Activated naive CD8-positive, alpha-beta T cell treated with anti-CD3 and anti-CD28 coated beads, Interleukin-2, amount 50 U/mL, for 24 hours (primary cell): ENCODE results near the gene RFC2.

Source experiments
- ATAC-seq: fragments of 150-1000 bp; cut with Tn5 transposase; one replicate; pipeline ENCODE4 v1.10.0; 2021
- DNase-seq: peaks from one replicate; pipeline ENCODE4 v3.0.0; 2021
- H3K27ac Mint-ChIP-seq: one replicate; pipeline ENCODE4 v1.8.0; 2021; ENCODE audit warnings: mild to moderate bottlenecking, mixed read lengths
- H3K27me3 Mint-ChIP-seq: one replicate; pipeline ENCODE4 v1.8.0; 2021; ENCODE audit warnings: mixed read lengths
- H3K36me3 Mint-ChIP-seq: one replicate; pipeline ENCODE4 v1.8.0; 2021; ENCODE audit warnings: low read depth, mixed read lengths
- H3K4me1 Mint-ChIP-seq: one replicate; pipeline ENCODE4 v1.8.0; 2021; ENCODE audit warnings: mixed read lengths
- H3K4me3 Mint-ChIP-seq: one replicate; pipeline ENCODE4 v1.8.0; 2021; ENCODE audit warnings: mild to moderate bottlenecking, moderate library complexity, mixed read lengths
- H3K9me3 Mint-ChIP-seq: one replicate; pipeline ENCODE4 v1.8.0; 2021; ENCODE audit warnings: mixed read lengths

RFC2 gene

DNA sequence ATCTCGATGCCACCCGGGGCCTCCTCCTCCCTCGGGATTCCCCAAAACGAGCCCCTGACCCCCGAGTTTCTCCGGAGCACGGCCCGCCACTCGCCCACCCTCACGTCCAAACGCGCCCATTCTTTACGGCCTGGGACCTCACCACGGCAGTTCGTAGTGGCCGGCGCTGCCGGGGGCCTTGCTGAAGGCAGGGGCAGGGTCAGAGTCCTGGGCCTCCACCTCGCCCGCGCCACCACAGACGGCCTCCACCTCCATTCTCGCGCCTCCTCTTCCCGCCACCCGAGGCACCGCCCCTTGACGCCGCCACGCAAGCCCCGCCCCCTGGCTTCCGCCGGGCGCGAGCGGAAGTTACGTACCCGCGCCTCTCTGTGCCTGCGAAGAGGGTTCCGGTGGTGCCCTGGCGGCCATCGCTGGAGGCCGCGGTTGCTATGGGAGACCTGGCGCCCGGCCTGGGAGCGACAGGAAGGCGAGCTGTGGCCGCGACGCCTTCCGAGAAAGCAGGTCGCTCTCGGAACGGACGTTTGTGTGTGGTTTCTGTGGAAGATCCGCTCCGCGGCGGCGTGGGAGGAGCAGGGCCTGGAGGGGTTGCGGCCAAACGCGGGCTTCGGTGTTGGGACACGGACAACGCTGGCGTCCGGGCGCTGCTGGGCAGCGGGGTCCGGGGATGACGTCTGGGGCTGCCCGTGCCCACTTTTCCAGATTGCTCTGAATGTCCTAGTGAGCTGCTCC lies at the start of gene RFC2:
Gene RFC2 (minus strand): TSS at position 271 of the 729 bp plus-strand sequence. CDS start 16 bp downstream, at position 255.
- peaks cover 24% of the 10 kb centered on the region for H3K36me3 Mint-ChIP-seq
- DNase-seq (peak; percentile 99), ATAC-seq (peak; percentile 98)
- H3K4me3 Mint-ChIP-seq, result peak within 1 kb of the TSS; percentile 96
- H3K4me1 Mint-ChIP-seq, result peaks cover 27% of the 10 kb centered on the region
- H3K9me3 Mint-ChIP-seq, result no peaks in the 10 kb centered on the region
- no peaks in the 10 kb centered on the region for H3K27me3 Mint-ChIP-seq
- peak within 1 kb of the TSS; percentile 97 for H3K27ac Mint-ChIP-seq

DNA sequence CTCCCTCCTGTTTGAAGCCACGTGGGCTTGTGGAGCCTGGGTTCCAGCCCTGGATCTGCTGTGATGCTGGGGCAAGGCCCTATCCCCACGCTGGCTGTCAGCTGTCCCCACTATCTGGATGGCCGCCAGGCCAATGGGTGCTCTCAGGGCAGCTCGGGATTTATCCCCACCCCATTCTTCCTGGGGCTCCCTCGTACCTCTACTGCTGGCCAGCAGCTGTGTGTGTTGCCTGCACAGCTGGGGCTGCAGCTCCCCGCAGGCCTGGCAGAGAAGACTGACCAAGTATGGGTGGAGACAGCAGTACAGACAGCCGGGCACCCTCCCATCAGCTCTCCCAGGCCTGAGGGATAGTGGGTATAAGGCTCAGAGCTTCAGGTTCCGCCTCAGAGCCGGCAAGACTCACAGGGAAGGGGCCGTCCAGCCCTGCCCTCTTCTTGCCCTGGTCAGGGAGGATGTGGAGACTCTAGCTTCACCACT lies 48.6 kb upstream of the RFC2 start:
- no peaks in the 10 kb centered on the region for H3K9me3 Mint-ChIP-seq
- no peak for ATAC-seq
- no peak for DNase-seq

DNA sequence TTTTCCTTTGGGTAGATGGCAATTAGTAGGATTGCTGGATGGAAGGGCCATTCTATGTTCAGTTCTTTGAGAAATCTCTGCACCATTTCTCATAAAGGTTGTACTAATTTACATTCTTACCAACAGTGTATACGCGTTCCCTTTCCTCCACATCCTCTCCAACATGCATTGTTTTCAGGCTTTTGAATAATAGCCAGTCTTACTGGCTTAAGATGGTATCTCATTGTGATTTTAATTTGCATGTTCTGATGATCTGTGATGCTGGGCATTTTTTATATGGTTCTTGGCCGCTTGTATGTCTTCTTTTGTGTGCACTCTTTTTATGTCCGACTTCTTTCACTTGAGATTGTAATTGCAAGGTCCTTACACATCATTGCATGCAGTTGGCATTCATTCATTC lies 46.7 kb upstream of the RFC2 start:
- no peak overlapping the region for H3K4me3 Mint-ChIP-seq

More for the DNA sequence above, 48.6 kb upstream of the RFC2 start:
- Mint-ChIP-seq H3K4me3 (no peak overlapping the region), H3K27me3 (peaks cover 7% of the 10 kb centered on the region), H3K4me1 (peaks cover 16% of the 10 kb centered on the region), H3K36me3 (no peaks in the 10 kb centered on the region), H3K27ac (no peak overlapping the region)

DNA sequence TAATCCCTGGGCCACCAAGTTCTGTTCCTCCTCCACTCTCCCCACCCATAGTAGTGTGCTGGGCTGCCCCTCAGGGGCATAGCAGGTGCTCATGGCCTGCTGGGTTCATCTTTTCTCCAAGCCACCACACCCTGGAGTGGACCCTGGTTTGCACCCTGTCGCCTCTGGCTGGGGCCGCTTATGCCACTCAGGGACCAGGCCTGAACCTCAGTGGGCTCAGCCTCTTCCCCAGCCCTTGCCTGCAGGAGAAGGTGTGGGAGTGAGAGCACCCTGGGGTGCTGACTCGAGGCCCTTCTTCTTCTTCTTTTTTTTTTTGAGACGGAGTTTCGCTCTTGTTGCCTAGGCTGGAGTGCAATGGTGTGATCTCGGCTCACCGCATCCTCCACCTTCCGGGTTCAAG lies 45.2 kb upstream of the RFC2 start:
- Mint-ChIP-seq H3K36me3 (no peaks in the 10 kb centered on the region), H3K4me1 (no peaks in the 10 kb centered on the region), H3K4me3 (no peak overlapping the region), H3K27ac (no peak overlapping the region), H3K27me3 (no peaks in the 10 kb centered on the region), H3K9me3 (no peaks in the 10 kb centered on the region)
- DNase-seq (no peak), ATAC-seq (no peak)

More for the DNA sequence above, 46.7 kb upstream of the RFC2 start:
- no peak for DNase-seq
- no peak for ATAC-seq
- H3K36me3 Mint-ChIP-seq, result no peaks in the 10 kb centered on the region
- H3K9me3 Mint-ChIP-seq, result no peaks in the 10 kb centered on the region
- H3K4me1 Mint-ChIP-seq, result peaks cover 1% of the 10 kb centered on the region
- no peak overlapping the region for H3K27ac Mint-ChIP-seq
- peaks cover 3% of the 10 kb centered on the region for H3K27me3 Mint-ChIP-seq

DNA sequence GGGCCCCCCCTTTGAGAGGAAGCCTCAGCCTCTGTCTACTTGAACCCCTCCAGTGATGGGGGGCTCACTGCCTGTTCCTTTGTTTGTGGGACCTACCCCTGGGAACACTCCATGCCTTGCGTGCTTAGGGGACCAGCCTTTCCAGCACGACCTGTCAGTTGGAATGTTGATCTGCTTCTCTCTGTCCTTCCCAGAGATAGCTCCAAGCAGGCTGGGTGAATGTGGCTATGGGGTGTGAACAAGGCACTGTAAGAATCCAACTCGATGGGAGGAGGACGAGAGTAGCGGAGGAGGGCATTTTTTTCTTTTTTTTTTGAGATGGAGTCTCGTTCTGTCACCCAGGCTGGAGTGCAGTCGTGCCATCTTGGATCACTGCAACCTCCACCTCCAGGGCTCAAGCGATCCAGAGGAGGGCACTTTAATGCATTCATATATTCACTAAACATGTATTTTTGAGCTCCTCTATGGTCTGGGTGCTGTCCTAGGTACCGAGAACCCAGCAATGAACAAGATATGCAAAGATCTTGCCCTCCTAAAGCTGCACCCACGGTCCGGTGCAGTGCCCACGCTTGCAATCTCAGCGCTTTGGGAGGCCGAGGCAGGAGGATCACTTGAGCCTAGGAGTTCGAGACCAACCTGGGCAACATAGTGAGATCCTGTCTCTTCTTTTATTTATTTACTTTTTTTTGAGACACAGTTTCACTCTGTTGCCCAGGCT lies 43.5 kb upstream of the RFC2 start:
- no peak for DNase-seq
- Mint-ChIP-seq H3K9me3 (no peaks in the 10 kb centered on the region), H3K36me3 (no peaks in the 10 kb centered on the region), H3K27ac (no peak overlapping the region), H3K27me3 (peaks cover 2% of the 10 kb centered on the region), H3K4me1 (peaks cover 4% of the 10 kb centered on the region), H3K4me3 (no peak overlapping the region)
- ATAC-seq, result no peak

DNA sequence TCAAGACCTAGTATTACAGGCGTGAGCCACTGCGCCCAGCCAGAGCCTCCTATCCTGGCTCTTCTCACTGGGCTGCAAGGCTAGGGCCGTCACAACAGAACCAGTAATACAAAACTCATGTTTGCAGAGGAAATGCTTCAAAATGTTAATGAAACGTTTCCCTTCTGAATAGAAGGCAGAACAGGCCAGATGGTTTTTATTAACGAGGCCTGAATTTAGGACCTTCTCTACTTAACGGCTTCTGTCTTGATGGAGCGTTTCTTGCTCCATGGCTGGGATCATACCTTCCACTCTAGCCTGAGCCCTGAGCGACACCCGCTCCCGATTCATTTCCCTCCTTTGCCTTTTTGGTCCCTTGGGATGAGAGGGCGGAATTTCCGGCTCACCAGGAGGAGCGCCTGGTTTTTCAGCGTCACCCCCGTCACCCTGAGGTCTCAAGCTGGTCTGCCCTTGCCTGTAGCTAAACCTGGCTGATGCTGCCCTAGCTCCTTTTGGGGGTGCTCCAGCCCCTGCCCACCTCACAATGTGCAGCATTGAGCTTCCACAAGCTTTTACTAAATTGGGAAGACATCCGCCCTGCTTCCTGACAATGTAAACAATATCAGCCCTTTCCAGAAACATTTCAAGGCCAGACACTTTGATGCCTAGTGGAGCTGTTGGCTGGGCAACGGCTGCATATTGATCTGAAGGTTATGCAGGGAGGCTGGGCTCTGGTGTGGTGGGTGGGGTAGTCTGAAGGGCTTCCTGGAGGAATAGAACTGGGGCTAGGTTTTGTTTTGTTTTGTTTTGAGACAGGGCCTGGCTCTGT lies 40.2 kb upstream of the RFC2 start:
- Mint-ChIP-seq H3K4me3 (no peak overlapping the region), H3K9me3 (no peaks in the 10 kb centered on the region), H3K4me1 (peaks cover 10% of the 10 kb centered on the region), H3K27ac (no peak overlapping the region), H3K27me3 (peaks cover 14% of the 10 kb centered on the region), H3K36me3 (no peaks in the 10 kb centered on the region)
- DNase-seq, result no peak
- no peak for ATAC-seq

DNA sequence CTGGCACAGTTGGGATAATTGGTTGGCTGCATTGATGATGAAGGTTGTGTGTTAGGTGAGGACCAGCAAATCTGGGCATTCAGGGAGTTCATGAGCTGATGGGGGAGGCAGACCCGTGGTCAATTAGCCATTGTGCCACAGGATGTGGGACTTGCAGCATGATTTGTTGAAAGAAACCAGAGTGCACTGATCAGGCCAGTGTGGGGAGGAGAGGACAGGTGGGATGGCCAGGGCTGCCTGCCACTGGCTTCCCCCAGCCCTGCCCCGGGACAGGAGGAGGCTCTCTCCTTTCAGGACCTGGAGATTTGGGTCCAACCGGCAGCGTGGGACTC lies 39.3 kb upstream of the RFC2 start:
- Mint-ChIP-seq H3K36me3 (no peaks in the 10 kb centered on the region), H3K4me1 (peaks cover 15% of the 10 kb centered on the region), H3K9me3 (no peaks in the 10 kb centered on the region), H3K27me3 (peaks cover 19% of the 10 kb centered on the region), H3K4me3 (no peak overlapping the region), H3K27ac (no peak overlapping the region)
- ATAC-seq (no peak), DNase-seq (no peak)

DNA sequence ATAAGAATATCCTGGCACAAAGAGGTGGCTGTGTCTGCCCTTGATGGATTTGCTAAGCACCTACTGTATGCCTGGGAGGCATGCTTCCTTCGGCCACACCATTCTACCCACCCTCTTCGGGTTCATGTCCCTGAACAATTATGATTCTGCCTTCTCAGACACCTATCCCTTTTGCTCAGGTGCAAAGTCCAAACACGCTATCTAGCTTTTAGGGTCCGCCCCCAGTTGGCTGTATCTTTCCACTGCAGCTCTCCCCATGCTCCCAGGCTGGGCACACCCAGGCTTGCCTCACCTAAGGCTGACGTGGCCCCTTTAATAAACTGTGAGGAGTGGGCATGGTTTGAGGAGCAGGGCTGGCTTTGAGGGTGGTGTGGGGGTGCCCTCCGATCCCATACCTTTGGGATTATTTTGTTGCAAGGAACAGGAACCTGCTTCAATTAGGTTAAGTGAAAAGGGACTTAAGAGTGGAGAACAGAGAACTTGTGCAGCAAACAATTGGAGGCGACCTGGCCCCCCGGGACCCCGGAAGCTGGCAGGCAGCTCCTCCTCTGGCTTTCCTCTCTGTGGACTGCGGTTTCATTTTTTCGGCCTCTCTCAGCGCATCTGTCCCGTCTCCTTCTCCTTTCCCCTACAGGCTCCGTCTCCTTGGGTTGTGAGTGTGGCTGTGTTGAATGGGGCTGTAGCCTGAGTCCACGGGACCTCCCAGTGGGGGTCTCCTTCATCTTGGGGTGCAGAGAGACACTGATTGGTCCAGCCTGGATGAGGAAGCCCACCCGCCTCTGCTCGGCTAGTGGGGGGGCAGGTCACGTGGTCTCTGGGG lies 38.8 kb upstream of the RFC2 start:
- no peak for DNase-seq
- Mint-ChIP-seq H3K4me3 (no peak overlapping the region), H3K36me3 (no peaks in the 10 kb centered on the region), H3K27me3 (peaks cover 24% of the 10 kb centered on the region), H3K4me1 (peaks cover 21% of the 10 kb centered on the region), H3K27ac (no peak overlapping the region), H3K9me3 (no peaks in the 10 kb centered on the region)
- ATAC-seq, result no peak

DNA sequence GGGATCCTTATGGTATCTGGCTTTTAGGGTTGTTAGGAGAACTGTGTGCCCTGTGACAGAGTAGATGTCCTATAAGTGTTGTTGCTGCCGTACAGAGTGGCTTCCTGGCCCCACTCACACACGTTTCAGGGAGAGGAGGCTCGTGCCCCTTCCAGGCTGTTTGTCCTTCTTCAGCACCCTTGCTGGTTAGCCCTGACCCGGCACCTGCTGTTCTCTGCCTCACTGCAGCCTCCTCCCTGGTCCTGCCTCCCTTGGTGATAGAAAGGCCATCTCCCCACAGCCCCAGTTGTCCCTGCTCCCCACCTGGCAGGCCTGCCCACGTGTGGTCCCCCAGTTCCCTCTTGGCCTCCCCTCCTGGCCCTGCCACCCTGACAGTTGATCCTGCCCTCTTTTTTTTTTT lies 37.3 kb upstream of the RFC2 start:
- H3K27me3 Mint-ChIP-seq, result peaks cover 30% of the 10 kb centered on the region
- H3K9me3 Mint-ChIP-seq, result no peaks in the 10 kb centered on the region
- no peaks in the 10 kb centered on the region for H3K36me3 Mint-ChIP-seq
- no peak overlapping the region for H3K4me3 Mint-ChIP-seq
- no peak for ATAC-seq
- H3K4me1 Mint-ChIP-seq, result peaks cover 28% of the 10 kb centered on the region
- no peak for DNase-seq
- H3K27ac Mint-ChIP-seq, result no peak overlapping the region

DNA sequence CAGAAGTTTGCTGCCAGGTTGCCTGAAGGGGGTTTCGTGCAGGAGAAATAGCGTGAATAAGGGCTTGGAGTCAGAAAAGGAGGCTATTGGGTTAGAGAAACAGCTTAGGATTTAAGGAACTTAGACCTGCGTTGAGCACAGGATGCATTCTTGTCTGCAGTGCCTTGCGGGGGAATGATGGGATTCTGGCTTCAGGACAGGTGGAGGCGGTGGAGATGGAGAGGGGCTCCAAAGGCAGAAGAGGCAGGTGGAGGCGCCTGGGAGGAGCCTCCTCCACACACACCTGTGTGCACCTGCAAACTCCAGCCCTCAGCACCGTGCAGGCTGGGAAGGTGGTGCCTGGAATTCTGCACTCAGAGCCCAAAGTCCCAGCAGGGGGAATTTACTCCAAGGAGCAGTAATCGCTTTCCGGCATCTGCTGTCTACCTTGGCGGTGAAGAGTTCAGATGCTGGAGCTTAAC lies 36.8 kb upstream of the RFC2 start:
- no peak for ATAC-seq
- H3K27ac Mint-ChIP-seq, result no peak overlapping the region

DNA sequence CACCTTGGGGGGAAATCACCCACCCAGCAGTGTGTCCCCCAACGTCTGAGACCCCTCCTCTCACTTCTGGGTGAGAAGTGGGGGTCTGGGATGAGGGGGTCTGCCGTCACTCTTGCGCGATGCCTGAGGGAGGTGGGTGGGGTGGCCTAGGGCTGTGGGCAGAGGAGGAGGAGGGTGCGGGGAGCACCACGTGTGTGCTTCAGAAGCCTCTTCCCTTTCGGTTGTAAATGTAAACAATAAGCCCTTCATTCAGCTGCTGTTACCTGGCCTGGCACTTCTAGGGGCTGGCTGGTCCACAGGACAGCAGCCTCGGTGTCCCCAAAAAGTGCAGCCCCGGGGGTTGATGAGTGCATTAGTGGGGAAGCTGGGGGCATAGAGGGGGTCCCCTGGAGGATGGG lies 36.4 kb upstream of the RFC2 start:
- Mint-ChIP-seq H3K4me1 (peaks cover 28% of the 10 kb centered on the region), H3K4me3 (peak overlapping the region; percentile 34), H3K27me3 (peaks cover 30% of the 10 kb centered on the region), H3K9me3 (no peaks in the 10 kb centered on the region), H3K27ac (no peak overlapping the region), H3K36me3 (no peaks in the 10 kb centered on the region)
- ATAC-seq, result no peak
- DNase-seq, result no peak

More for the DNA sequence above, 36.8 kb upstream of the RFC2 start:
- H3K4me3 Mint-ChIP-seq, result no peak overlapping the region
- peaks cover 30% of the 10 kb centered on the region for H3K27me3 Mint-ChIP-seq
- DNase-seq, result no peak
- no peaks in the 10 kb centered on the region for H3K36me3 Mint-ChIP-seq
- H3K9me3 Mint-ChIP-seq, result no peaks in the 10 kb centered on the region
- peaks cover 28% of the 10 kb centered on the region for H3K4me1 Mint-ChIP-seq

DNA sequence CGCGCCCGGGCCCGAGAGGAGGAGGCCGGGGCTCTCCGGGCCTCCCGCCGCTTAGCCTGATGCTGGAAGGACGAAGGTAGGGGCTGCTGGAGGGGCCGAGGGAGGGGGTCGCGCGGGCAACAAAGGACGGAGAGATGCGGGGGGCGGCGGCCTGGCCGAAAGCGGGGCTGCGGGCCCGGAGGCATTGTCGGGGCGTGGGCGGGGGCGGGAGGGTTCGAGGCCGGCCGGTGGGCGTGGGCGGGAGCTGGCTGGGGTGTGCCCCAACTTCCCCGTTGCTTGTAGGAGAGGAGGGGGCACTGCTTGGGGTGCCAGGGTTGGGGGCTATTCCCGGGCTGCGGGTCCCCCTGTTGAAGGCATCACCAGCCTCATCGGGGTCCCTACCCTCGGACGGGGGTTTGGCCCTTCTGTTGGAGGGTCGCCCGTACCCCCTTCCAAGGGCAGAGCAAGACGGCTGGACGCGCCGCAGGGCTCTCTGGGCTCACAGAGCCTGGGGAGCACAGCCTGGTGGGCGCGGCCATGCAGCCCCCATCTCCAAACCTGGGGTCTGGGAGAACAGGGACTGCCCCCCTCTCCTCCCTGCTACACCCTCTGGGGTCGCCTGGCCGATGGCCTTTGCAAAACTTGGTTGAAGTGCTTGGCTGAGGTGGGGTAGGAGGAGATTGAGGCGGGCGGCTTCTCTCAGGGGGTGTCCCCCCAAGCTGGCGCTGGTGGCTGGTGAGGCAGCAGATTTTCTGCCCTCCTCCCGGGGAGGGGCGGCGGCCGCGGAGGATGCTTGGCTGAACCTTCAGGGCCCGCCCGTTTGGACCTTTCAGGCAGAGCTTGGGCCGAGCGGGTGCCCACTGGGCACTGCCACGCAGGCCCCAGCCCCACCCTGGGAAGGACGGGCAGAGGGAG lies 35.7 kb upstream of the RFC2 start:
- ATAC-seq (no peak), DNase-seq (peak; percentile 32)
- Mint-ChIP-seq H3K36me3 (no peaks in the 10 kb centered on the region), H3K27me3 (peaks cover 30% of the 10 kb centered on the region), H3K9me3 (no peaks in the 10 kb centered on the region), H3K27ac (no peak overlapping the region), H3K4me1 (peaks cover 30% of the 10 kb centered on the region), H3K4me3 (peak overlapping the region; percentile 11)

DNA sequence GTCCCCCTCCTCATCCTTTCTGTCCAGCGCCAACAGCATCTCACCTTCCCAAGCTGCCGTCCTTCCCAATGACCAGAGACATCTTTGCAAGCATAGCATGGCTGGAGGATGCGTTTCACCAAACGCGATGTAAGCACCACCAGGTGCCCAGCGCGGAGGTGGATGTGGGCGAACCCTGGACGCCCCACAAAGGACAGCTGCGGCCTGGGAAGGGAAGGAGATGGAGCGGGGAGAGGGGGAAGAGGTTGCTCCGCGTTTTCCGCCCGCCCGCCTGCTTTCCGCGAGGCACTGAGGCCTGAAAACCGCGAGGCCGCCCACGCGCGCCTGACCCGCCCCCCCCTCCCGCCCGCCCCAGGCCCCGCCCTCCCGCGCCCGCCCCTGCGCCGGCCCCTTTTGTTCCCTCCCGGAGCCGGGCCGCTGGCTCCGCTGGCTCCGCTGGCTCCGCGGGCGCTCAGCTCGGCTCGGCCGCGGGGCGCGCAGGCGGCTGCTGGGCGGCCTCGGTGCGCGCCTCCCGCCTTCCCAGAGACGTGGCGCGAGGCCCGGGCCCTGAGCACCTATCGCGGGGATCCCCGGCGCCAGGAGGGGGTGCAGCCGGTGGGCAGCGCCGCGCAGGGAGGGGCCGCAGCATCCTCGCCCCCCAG lies 34.9 kb upstream of the RFC2 start, which contains the start of gene CLIP2:
Gene CLIP2 (plus strand): TSS at position 390 of the 641 bp plus-strand sequence. CDS start 28,140 bp downstream, outside the sequence.
- DNase-seq (peak; percentile 77), ATAC-seq (peak; percentile 72)
- Mint-ChIP-seq H3K27me3 (peaks cover 30% of the 10 kb centered on the region), H3K9me3 (no peaks in the 10 kb centered on the region), H3K36me3 (no peaks in the 10 kb centered on the region), H3K27ac (peak within 1 kb of the TSS; percentile 50), H3K4me3 (peak within 1 kb of the TSS; percentile 75), H3K4me1 (peaks cover 33% of the 10 kb centered on the region)
